HepG2 (cell line): ENCODE data around the gene THADA. TPM values are rescaled to one million over a fixed set of nuclear protein-coding genes. Genes with fewer than 3 reads are reported as not detected.

Source experiments
- ATAC-seq: fragments of 200-7000 bp; cut with Tn5 transposase; 3 replicates; pipeline ENCODE4 v1.9.1; 2020; ENCODE audit warnings: mild to moderate bottlenecking, moderate library complexity
- BruUV-seq: library from RNA; stranded (reverse); fragments of 400-500 nt; replicated peaks from 2 replicates; lab custom pipeline; 2021; lab: Mats Ljungman, UMichigan
- CTCF ChIA-PET: fragments of 300-600 bp; formaldehyde crosslinking; extraction: SDS; loops from one replicate; lab custom pipeline; 2021; ENCODE audit warnings: low total read pairs, inconsistent platforms, low intra/inter-chr PET ratio; lab: Yijun Ruan, JAX
- POLR2A ChIA-PET: fragments of 350-600 bp; sonication (Branson Sonifier 250); formaldehyde crosslinking; loops from one replicate; lab custom pipeline; 2020; ENCODE audit warnings: antibody characterized with exemption, inconsistent platforms; lab: Yijun Ruan, JAX
- DNase-seq: peaks from one replicate; pipeline ENCODE4 v3.0.0-alpha.2; 2015; ENCODE audit warnings: low spot score
- FAIRE-seq: peaks from 3 replicates; lab custom pipeline; 2011; peaks lifted over from hg19 to GRCh38; lab: Jason Lieb, UNC
- H2AFZ ChIP-seq: one replicate; pipeline ENCODE4 v1.6.1; 2011; ENCODE audit warnings: low read length, inconsistent platforms
- H3K27ac ChIP-seq: fragments of 300-600 bp; 3 replicates; pipeline ENCODE4 v1.8.0; 2011; ENCODE audit warnings: mixed run types, mild to moderate bottlenecking, mixed read lengths, low read length, inconsistent platforms; ENCODE audit not compliant: insufficient read depth; ENCODE audit errors: extremely low read length
- H3K27me3 ChIP-seq, 2 experiments: fragments of 200-600 bp in 1 of 2; 2 replicates in 1 of 2; 3 replicates in 1 of 2; pipeline versions ENCODE4 v1.6.0 to v1.8.0; 2011; ENCODE audit warnings: low read length in 2 of 2, mild to moderate bottlenecking in 2 of 2, moderate library complexity in 2 of 2, inconsistent platforms in 1 of 2; ENCODE audit not compliant: insufficient read depth in 2 of 2, control insufficient read depth in 1 of 2
- H3K36me3 ChIP-seq, 2 experiments: fragments of 200-600 bp in 1 of 2; replicated peaks in 1 of 2; 2 replicates in 1 of 2; 3 replicates in 1 of 2; pipeline versions ENCODE4 v1.5.1 to v1.8.0; 2011; ENCODE audit warnings: low read length in 2 of 2, inconsistent platforms in 1 of 2; ENCODE audit not compliant: insufficient read depth in 2 of 2, control insufficient read depth in 1 of 2
- H3K4me1 ChIP-seq: 2 replicates; pipeline ENCODE4 v1.5.1; 2012; ENCODE audit warnings: low read length, inconsistent platforms; ENCODE audit not compliant: insufficient read depth
- H3K4me2 ChIP-seq: 2 replicates; pipeline ENCODE4 v1.6.0; 2011; ENCODE audit warnings: low read depth, low read length, inconsistent platforms
- H3K4me3 ChIP-seq, 3 experiments: fragments of 200-600 bp in 1 of 3; sonication (generic), shearing (Covaris generic) in 1 of 3; replicated peaks in 1 of 3; 2 replicates each; pipeline ENCODE4 v1.5.1; 2011 to 2016; ENCODE audit warnings: low read length in 3 of 3, inconsistent platforms in 2 of 3, low read depth in 2 of 3, mild to moderate bottlenecking in 2 of 3, control low read depth in 1 of 3, mixed read lengths in 1 of 3; ENCODE audit not compliant: insufficient read depth in 1 of 3
- H3K79me2 ChIP-seq: one replicate; pipeline ENCODE4 v1.6.1; 2011; ENCODE audit warnings: low read length, inconsistent platforms; ENCODE audit not compliant: insufficient read depth
- H3K9ac ChIP-seq: 2 replicates; pipeline ENCODE4 v1.6.0; 2011; ENCODE audit warnings: mild to moderate bottlenecking, low read depth, low read length, inconsistent platforms; ENCODE audit not compliant: insufficient read depth
- H3K9me3 ChIP-seq: 2 replicates; pipeline ENCODE4 v1.5.1; 2012; ENCODE audit warnings: mild to moderate bottlenecking, low read length
- H4K20me1 ChIP-seq: 2 replicates; pipeline ENCODE4 v1.6.0; 2011; ENCODE audit warnings: inconsistent platforms, mild to moderate bottlenecking, low read length, moderate library complexity; ENCODE audit not compliant: insufficient read depth
- KDM2A ChIP-seq: sonication (generic); formaldehyde crosslinking; IDR thresholded peaks from 2 replicates; pipeline ENCODE4 v1.4.0; 2020; ENCODE audit warnings: low read depth, missing genetic modification reagents, borderline replicate concordance
- MYPOP ChIP-seq: sonication (generic); formaldehyde crosslinking; IDR thresholded peaks from 2 replicates; pipeline ENCODE4 v1.8.1; 2023; ENCODE audit warnings: mild to moderate bottlenecking, moderate library complexity, missing genetic modification reagents
- NAIF1 ChIP-seq: sonication (generic); formaldehyde crosslinking; IDR thresholded peaks from 2 replicates; pipeline ENCODE4 v1.5.0; 2020; ENCODE audit warnings: mild to moderate bottlenecking, missing genetic modification reagents, borderline replicate concordance
- SRY ChIP-seq: sonication (generic); formaldehyde crosslinking; IDR thresholded peaks from 2 replicates; pipeline ENCODE4 v1.8.0; 2022; ENCODE audit warnings: mild to moderate bottlenecking, missing genetic modification reagents
- TERF1 ChIP-seq: sonication (generic); formaldehyde crosslinking; IDR thresholded peaks from 2 replicates; pipeline ENCODE4 v1.8.0; 2022; ENCODE audit warnings: mild to moderate bottlenecking, missing genetic modification reagents, moderate library complexity
- TIGD3 ChIP-seq: sonication (generic); formaldehyde crosslinking; IDR thresholded peaks from 2 replicates; pipeline ENCODE4 v1.5.1; 2020; ENCODE audit warnings: mild to moderate bottlenecking, missing genetic modification reagents, borderline replicate concordance
- TOPORS ChIP-seq: sonication (generic); formaldehyde crosslinking; IDR thresholded peaks from 2 replicates; pipeline ENCODE4 v1.8.0; 2023; ENCODE audit warnings: mild to moderate bottlenecking, missing genetic modification reagents
- ZBTB21 ChIP-seq: sonication (generic); formaldehyde crosslinking; IDR thresholded peaks from 2 replicates; pipeline ENCODE4 v1.4.0; 2020; ENCODE audit warnings: missing genetic modification reagents
- ZBTB26 ChIP-seq: IDR thresholded peaks from 2 replicates; pipeline ENCODE4 v1.6.1; 2016; ENCODE audit warnings: missing compliant biosample characterization, missing genetic modification reagents, borderline replicate concordance
- ZNF333 ChIP-seq: sonication (generic); formaldehyde crosslinking; IDR thresholded peaks from 2 replicates; pipeline ENCODE4 v1.4.0; 2020; ENCODE audit warnings: mild to moderate bottlenecking, missing genetic modification reagents, borderline replicate concordance
- ZNF547 ChIP-seq: sonication (generic); formaldehyde crosslinking; IDR thresholded peaks from 2 replicates; pipeline ENCODE4 v1.5.1; 2020; ENCODE audit warnings: mild to moderate bottlenecking, missing genetic modification reagents
- ZNF674 ChIP-seq: sonication (generic); formaldehyde crosslinking; IDR thresholded peaks from 2 replicates; pipeline ENCODE4 v1.5.0; 2020; ENCODE audit warnings: low read depth, mild to moderate bottlenecking, missing genetic modification reagents
- WGBS: methylation state at CpG from one replicate; pipeline ENCODE4 v1.1.6; 2017; ENCODE audit warnings: low lambda C conversion rate; 5-methylcytosine and 5-hydroxymethylcytosine counted together
- in situ Hi-C: cut with HindIII; loops from 2 replicates; pipeline ENCODE4 v1.10.0; 2017; ENCODE audit warnings: low pct_unique_long_range_greater_than_20kb; ENCODE audit not compliant: extremely low pct_ligation_motif_present
- intact Hi-C: fragments of 100-400 bp; cut with micrococcal nuclease; formaldehyde crosslinking; loops from one replicate; pipeline ENCODE4 v1.10.0; 2022; ENCODE audit not compliant: unreplicated experiment
- polyA plus RNA-seq, 8 experiments: library from polyadenylated mRNA; depleted of rRNA in 3 of 8; stranded (reverse) in 7 of 8; unstranded in 1 of 8; fragments of >200 nt; fragmentation: Illumina TruSeq in 4 of 8; extraction: Trizol in 4 of 8; gene quantifications; 2 replicates each; pipeline versions ENCODE4 v1.2.1 to v1.2.3, GENCODE V29; 2011 to 2016; ENCODE audit warnings: low read depth in 4 of 8, missing spikeins in 1 of 8, mixed read lengths in 1 of 8; ENCODE audit not compliant: insufficient read depth in 1 of 8
- total RNA-seq, 5 experiments: library from RNA; depleted of rRNA; stranded (reverse); fragments of >200 nt; fragmentation: Illumina TruSeq; extraction: Trizol; gene quantifications; 2 replicates each; pipeline ENCODE4 v1.2.3, GENCODE V29; 2016; ENCODE audit warnings: low read depth in 1 of 5
- TF ChIP-seq, protein P1 (sequence below): sonication (generic); formaldehyde crosslinking; IDR thresholded peaks from 2 replicates; pipeline ENCODE4 v1.8.0; 2022; ENCODE audit warnings: mild to moderate bottlenecking, missing genetic modification reagents; ENCODE audit not compliant: insufficient replicate concordance
- TF ChIP-seq, protein P2 (sequence below): sonication (generic); formaldehyde crosslinking; IDR thresholded peaks from 2 replicates; pipeline ENCODE4 v1.8.1; 2023; ENCODE audit warnings: mild to moderate bottlenecking, missing genetic modification reagents

THADA gene
- total and polyA plus RNA-seq, 2 of the 13 experiments (the other 11 are each of a cell fraction or from before 2014, with no cell fraction given), result 12.7 to 21.7 TPM

- no TSS peak for BruUV-seq
- 96% methylated on average over 13 of the region's 14 CpGs for WGBS
- intact Hi-C loops (no loop called here), in situ Hi-C loops (no loop called here)
- ChIA-PET CTCF (no interaction called here), POLR2A (no interaction called here)
- Histone ChIP-seq H3K36me3 (no peaks in the 10 kb centered on the region; a peak in 2 of 5 replicates), H3K79me2 (no peaks in the 10 kb centered on the region), H2AFZ (no peak overlapping the region), H3K9ac (no peak overlapping the region), H3K9me3 (no peaks in the 10 kb centered on the region), H3K4me1 (peaks cover 23% of the 10 kb centered on the region), H3K4me3 (no peak overlapping the region), H3K27ac (no peak overlapping the region), H4K20me1 (no peaks in the 10 kb centered on the region), H3K27me3 (no peaks in the 10 kb centered on the region), H3K4me2 (no peak overlapping the region)
- DNase-seq, result no peak
- peak; percentile 18; the same call in 1 of the 3 replicates for ATAC-seq
- no peak for FAIRE-seq
- TF ChIP-seq SRY (CRISPR knock-in tag) (no peak), ZBTB21 (no peak), TIGD3 (no peak), KDM2A (no peak), NAIF1 (CRISPR knock-in tag) (no peak), ZNF547 (CRISPR knock-in tag) (no peak), MYPOP (CRISPR knock-in tag) (no peak), ZNF674 (CRISPR knock-in tag) (no peak), ZBTB26 (CRISPR knock-in tag) (no peak), TOPORS (CRISPR knock-in tag) (no peak), ZNF333 (CRISPR knock-in tag) (no peak), TERF1 (CRISPR knock-in tag) (no peak)
- TF ChIP-seq, protein P1, sequence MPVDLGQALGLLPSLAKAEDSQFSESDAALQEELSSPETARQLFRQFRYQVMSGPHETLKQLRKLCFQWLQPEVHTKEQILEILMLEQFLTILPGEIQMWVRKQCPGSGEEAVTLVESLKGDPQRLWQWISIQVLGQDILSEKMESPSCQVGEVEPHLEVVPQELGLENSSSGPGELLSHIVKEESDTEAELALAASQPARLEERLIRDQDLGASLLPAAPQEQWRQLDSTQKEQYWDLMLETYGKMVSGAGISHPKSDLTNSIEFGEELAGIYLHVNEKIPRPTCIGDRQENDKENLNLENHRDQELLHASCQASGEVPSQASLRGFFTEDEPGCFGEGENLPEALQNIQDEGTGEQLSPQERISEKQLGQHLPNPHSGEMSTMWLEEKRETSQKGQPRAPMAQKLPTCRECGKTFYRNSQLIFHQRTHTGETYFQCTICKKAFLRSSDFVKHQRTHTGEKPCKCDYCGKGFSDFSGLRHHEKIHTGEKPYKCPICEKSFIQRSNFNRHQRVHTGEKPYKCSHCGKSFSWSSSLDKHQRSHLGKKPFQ, result no peak
- TF ChIP-seq, protein P2, sequence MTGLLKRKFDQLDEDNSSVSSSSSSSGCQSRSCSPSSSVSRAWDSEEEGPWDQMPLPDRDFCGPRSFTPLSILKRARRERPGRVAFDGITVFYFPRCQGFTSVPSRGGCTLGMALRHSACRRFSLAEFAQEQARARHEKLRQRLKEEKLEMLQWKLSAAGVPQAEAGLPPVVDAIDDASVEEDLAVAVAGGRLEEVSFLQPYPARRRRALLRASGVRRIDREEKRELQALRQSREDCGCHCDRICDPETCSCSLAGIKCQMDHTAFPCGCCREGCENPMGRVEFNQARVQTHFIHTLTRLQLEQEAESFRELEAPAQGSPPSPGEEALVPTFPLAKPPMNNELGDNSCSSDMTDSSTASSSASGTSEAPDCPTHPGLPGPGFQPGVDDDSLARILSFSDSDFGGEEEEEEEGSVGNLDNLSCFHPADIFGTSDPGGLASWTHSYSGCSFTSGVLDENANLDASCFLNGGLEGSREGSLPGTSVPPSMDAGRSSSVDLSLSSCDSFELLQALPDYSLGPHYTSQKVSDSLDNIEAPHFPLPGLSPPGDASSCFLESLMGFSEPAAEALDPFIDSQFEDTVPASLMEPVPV (CRISPR knock-in tag), result no peak
Measured at GRCh38 chr2:43269074-43269572, 326.7 kb downstream of the THADA start.
